GM19438 (cell line): ENCODE results near the gene KCNQ5.
A peak's percentile ranks its signal among the peaks of the same experiment; 100 is the strongest.
"Not testable (repeated sequence)": the region's sequence is repeated elsewhere in the genome, so short reads cannot be mapped to it uniquely, and the experiment has no call there.

Source experiments
- ATAC-seq: cut with Tn5 transposase; IDR thresholded peaks from one replicate; pipeline ENCODE4 v1.9.1; 2021; ENCODE audit warnings: low read depth; ENCODE audit not compliant: unreplicated experiment

KCNQ5 gene

DNA sequence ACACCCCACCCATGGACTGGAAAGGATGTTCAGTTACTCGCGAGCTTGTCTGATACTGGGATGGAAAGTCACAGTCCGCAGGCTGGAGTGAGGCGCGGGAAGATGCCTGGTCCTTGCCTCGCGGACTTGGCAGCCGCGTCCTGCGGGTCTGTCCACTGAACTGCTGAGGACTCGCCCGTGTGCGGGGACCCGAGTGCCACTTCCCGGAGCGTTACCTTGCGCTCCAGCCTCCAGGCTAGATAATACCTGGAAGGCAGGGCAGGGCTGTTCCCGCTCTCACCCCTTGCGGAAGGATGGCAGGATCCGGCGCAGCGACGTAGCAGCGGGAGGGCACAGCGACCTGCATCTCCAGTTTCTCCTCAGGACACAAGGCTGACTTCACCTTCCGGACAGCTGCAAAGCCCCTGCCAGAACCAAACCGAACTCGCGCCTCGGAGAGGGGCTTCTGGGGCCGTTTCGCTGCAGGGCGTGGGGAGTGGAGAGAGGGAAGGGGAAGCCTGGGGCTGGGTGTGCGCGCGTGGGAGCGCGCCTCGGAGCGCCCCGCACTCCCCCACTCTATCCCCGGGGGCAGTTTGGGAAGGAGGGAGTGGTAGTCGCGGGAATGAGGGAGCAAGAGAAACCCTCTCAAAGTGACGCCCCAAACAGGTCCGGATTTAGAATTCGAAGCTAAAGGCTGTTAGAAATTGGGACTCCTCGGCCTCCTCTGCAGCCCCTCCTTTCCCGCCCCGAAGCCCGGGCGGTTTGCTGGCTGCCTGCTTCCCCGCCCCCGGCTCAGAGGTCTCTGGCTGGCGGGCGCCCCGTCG is at the start of gene KCNQ5:
KCNQ5 (plus strand) TSS at position 774 of the 803 bp plus-strand sequence.
- peak; percentile 6 for ATAC-seq

DNA sequence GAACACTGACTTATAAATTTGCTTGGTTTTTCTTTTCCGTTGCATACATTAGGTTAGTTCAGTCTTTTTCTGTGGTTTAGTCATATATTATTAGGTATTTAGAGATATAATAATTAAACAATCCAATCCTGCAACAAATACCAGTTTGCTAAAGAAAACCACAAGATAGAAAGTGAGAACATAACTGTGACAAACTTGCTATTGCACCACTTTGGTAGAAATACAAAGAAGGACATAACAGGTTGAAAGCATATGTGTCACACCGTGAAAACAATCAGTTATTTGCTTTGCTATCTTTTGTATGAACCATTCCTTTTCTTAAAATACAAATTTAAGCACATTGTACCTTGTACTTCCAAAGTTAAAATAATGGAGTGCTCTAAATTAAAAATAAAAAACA is 42.0 kb upstream of the KCNQ5 start:
- peak; percentile 64 for ATAC-seq

DNA sequence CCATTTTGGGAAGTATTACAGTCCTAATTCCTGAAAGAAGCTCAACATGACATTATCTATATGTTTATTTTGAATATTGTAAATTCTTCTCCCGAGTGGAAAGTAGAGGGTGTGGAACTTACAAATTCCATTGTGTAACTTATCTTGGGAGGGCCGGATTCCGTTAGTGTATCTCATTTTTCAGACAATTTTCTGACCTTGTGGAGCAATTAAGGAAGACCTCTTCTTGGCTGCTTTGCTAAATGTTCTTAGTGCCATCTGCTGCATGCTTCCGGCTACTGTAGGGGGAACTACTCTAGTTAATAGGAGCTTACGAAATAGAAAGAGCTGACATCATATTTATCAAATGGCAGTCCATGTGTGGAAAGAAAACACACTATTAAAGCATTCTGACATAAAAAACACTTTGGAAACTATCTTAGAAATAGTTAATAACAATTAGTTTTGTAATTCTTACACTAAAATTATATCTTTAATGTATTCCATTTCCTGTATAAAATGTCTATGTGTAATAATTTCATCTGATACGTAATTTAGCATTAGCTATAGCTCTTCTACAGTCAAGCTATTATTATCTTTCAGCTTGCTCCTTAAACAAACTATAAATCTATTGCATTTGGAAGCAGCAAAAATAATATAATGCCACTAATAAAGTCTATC is 41.5 kb upstream of the KCNQ5 start:
- peak; percentile 74 for ATAC-seq

DNA sequence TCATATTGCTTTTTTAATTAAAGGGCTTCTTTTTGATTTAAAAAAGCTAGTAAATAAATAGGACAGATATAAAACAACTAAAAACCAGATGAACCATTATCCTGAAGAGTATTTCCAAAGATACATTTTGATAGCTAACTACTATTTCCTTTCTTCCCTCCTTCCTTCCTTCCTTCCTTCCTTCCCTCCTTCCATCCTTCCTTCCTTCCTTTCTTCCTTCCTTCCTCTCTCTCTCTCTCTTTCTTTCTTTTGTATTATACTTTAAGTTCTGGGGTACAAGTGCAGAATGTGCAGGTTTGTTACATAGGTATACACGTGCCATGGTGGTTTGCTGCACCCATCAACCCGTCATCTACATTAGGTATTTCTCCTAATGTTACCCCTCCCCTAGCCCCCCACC is 40.9 kb upstream of the KCNQ5 start:
- ATAC-seq: not testable (repeated sequence)

DNA sequence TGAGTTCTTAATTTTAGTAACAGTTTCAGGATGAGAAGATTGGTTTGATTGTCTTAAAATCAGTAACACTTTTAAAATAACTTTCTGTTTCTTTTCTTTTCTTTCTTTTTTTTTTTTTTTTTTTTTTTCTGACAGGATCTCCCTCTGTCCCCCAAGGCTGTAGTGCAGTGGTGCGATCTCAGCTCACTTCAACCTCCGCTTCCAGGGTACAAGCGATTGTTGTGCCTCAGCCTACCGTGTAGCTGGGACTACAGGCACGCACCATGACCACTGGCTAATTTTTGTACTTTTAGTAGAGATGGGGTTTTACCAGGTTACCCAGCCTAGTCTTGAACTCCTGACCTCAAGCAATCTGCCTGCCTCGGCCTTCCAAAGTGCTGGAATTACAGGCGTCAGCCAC is 33.7 kb upstream of the KCNQ5 start:
- no peak for ATAC-seq

DNA sequence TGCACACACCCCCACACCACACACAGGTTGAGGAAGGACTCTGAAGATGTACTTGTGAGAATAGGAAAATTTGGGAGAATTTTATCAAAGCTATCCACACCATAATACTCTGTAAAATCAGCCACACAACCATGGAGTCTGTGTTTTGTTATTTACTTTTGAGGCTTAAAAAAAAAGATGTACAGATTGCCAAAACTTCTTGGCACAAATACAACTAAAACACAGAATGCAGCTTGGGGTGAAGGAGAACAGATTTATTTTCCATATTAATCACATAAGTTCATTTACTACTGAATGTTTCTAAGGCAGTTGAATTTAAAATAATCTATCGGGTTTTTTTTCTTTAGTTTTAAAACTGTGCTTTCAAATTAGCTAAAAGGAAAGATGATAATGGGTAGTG is 32.8 kb upstream of the KCNQ5 start:
- ATAC-seq: no peak

DNA sequence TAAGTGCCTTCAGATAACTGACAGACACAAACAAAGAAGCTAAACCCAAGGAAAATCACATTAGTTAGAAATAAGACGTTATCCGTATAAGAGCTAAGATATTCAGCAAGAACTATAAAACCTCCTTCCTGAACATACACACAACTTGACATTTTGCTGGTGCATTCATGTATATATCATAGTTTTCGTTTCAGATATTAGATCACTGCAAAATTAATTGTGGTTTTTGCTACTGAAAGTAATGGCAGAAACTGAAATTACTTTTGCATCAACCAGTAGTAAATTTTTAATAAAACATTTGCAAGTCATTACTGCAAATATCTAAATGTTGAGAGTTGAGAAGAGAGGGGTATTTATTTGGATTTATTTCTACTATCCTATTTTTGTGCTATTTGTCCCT is 26.1 kb upstream of the KCNQ5 start:
- peak; percentile 68 for ATAC-seq

DNA sequence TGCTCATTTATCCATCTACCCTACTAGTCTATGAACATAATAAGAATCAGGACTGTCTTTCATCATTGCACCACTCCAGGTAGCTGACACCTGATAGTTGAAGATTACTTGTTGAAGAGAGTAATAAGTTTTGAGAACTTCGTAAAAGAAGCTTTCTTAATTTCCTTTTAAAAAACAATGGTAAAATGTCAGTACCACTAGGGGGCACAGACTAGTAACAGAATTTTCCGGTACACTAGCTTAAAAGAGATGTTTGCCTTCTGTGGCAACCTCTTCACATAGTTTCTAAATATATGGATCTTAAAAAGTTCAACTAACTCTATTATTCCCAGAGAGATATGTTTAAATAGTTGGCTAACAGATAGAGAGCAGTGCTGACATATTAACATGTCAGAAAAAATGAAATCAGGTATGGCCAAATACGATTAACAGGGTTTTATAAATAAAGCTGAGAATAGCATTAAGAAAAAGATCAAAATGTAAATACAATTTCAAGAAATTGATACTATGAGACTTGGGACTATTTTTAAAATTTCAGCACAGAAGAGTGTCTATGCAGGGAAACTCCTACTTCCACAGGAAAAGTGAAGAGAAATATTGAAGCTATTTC is 5.4 kb upstream of the KCNQ5 start:
- ATAC-seq: no peak

DNA sequence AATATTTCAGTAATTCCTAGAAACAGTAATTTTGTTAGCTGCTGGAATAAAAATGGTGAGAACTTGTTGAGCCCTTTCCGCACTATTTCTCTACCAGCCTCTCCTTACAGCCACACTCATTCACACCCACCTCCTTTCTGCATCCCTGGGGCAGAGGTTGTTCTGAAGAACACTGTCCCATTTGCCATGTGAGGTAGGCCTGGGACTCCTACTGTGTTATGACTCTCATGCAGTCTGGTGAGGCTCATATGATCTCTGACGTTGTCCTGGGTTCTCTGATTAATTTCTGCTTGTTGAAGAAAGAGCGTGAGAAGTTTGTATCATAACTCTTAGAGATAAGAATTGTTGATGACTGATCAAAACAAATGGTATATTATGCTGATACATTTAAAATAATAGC is 4.1 kb upstream of the KCNQ5 start:
- ATAC-seq: no peak

DNA sequence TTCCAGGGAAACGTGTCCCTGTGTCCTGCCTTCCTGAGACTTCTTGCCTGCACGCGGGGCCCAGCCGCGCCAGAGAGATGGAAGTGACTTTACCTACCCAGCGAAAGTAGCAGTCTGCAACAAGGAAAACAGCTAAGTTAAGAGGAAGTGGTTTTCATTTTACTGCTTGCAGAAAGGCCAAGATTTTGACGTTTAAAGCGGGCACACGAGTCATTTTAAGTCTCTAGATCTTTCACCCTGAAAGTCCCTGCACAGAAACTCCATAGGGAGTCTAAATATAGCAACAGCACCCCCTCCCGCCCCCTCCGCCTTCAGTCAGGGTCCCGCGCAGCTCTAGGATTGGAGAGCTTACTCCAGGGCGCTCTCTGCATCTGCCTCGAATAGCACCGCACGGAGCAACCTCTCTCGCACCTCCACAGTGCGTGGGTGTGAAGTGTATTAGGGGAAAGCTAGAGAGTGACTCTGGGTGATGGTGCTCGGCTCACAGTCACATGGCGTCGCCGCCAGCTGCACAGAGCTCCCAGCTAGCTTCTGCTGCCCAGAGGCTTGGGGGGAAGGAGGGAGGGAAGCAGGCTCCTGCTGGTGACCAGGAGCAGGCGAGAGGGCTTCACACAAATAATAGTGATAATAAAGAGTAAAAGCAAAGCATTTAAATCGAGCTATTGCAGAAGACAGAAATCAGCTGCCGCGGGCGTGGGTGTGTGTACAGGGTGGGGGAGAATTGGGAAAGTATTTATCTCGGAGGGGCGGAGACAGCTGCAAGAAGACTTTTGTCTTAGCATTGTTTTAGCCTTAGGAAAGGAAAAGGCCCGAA is 1.8 kb upstream of the KCNQ5 start:
- ATAC-seq: peak; percentile 36

DNA sequence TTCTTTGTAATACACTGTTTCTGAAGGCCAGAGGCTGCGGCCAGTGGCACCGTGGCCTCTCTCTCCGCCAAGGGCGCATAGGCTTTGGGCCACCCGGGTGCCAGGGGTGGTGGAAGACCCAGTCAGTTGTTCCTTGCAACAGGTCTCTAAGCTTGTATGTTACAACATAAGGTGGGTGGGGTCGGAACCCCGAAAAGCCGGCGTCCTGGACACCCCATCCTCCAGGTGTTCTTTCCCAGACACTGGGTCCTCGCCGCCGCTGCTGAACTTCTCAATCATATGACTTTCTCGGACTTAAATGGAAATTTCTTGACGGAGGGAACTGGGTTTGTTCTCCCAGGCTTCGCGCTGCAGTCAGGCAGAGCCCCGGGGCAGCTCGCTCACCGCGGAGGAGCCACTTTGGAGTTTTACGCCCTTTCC is 983 bp upstream of the KCNQ5 start:
- ATAC-seq: no peak

DNA sequence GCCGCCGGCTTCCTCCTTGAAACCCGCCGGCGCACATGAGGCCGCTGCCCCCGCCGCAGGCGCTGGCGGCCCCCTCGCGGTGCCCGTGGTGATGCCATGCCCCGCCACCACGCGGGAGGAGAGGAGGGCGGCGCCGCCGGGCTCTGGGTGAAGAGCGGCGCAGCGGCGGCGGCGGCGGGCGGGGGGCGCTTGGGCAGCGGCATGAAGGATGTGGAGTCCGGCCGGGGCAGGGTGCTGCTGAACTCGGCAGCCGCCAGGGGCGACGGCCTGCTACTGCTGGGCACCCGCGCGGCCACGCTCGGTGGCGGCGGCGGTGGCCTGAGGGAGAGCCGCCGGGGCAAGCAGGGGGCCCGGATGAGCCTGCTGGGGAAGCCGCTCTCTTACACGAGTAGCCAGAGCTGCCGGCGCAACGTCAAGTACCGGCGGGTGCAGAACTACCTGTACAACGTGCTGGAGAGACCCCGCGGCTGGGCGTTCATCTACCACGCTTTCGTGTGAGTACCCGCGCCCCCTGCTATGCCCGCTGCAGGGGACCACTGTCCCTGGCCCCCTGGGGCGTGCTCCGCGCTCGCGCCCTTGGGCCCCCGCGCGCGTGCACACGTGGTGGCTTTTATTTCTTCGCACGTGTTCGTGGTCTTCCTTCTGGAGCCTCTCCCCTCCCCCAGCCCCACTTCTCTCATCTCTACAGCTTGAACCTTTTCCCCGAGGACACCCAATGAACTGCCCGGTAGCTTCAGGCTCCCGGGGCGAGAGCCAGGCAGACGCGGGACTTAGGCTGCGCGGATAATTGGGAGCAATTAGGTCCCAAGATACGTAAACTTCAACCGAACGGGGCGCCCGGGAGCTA is 453 bp downstream of the KCNQ5 start:
- ATAC-seq: peak; percentile 23

DNA sequence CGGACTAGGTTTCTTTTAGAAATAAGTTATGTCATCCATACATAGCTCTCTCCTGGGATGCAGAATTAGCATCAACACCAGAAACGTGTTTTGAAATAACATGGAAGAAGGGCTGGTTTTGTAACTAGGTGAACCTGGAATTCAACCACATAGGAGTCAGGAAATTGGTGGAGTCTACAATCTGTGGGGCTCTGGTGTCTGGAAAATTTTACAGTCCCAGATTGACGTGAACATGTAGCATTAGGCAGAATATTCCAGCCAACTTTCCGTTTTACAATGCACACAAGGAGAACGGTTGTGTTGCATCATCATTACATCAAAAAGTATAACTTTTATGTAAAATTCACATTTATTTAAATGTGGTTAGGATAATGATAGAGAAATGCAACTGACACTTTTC is 1.9 kb downstream of the KCNQ5 start:
- no peak for ATAC-seq

DNA sequence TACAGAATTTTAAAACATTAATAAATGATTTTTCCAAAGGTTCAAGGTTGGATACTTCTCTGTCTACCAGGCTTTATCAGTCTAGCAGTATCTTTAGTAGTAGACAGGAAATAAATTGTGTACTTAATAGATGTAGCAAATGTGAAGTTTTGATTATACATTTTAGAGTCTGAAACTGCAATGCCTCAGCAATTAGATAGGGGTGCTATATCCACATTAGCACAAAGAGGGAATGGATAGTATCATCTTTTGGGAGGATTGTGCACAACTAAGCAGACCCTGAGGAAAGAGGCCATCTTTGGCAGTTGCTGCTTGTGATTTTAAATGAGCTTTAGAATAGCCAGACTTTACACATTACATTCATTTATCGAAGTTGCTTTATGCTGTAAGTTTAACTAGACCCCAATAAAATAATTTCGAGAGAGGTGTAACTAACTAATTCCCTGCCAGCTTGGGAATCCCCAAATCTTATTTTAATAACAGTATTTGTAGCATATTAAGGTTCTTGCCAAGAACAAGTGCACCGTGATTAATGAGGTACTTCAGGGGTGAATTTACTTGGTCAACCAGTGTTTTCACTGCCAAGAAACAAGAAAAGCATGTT is 2.8 kb downstream of the KCNQ5 start:
- ATAC-seq: no peak

DNA sequence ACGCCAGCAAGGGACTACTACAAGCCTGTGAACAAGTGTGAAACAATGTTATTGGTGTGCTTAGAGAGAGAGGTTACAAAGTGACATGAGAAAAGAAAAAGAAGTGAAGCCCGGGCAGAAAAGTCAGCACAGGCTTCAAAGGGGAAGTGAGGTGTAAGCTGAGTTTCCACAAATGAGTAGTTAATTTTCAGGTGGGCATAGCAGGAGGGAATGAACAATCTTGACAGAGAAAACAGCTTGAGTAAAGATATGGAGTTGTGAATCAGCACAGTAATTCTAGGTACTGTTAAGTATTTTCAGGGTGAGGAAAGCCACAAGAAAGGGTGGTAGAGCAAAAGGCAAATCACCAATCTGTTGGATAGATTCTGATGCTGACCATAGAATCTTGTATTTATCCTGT is 4.3 kb downstream of the KCNQ5 start:
- ATAC-seq: no peak

DNA sequence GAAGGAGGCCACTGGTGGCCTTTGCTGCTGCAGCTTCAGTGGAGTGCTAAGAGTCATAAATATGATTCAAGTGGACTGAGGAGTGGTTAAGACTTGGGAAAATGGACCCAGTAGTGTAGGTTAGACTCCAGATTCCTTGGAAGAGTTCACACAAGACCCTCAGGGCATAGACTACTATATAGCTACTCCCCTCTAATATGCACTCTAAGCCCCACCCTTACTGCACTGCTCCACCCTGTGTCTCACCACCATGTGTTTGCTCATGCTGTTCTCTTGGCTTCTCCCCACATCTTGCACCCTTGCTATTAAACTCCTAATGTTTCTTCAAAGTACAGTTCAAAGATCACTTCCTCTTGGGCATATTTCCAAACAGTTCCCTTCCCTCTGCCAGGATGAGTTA is 5.7 kb downstream of the KCNQ5 start:
- no peak for ATAC-seq

DNA sequence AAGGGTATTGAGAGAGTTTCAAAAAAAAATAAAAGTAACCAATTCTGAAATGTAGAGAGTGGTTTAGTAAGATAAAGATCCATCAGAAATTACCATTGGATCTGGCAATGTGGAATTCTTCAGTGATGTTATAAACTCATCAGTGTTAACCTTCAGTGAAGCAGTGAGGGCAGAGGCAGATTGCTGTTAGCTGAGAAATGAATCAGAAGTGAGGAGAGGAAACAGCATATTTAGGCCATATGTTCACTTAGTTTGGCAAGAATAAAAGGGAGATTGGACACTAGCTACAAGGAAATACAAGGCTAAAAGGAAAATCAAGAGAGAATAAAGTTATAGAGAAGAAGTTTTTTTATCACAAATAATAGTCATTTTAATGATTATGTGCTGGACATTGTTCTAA is 9.6 kb downstream of the KCNQ5 start:
- no peak for ATAC-seq

DNA sequence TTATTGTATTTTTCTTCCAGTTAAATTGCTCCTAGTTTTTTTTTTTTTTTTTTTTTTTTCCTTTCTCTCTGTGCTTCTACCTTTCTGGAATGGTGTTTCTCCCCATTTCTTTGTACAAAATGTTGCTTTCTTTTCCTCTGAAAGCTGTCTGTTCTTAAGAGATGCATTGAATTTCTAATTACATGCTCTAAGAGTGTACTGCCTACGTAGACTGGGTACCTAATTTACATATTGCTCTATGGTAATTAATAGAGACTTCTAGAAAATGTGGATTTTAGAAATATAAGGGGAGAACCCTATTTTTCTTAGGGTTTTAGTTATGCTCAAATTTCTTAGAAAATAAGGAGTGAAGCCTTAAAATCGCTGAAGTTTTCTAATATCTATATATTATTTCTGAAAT is 13.8 kb downstream of the KCNQ5 start:
- no peak for ATAC-seq

DNA sequence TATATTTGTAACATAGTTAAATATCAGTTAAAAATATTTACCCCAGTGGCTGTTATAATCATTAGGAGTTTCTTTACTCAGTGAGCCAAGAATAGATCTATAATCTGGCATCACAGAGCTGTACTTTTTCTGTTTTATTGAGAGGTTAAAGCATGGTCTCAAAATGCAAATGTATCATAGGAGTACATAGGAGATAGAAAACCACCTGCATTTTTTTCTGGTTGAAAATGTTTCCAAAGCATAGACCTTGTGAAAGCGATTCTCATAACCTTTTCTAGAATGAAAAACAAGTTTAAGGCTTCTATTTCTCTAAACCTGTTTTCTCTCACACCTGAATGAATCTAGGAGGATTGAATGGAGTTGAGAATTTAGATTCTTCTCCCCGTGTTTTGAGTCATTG is 14.4 kb downstream of the KCNQ5 start:
- peak; percentile 88 for ATAC-seq

DNA sequence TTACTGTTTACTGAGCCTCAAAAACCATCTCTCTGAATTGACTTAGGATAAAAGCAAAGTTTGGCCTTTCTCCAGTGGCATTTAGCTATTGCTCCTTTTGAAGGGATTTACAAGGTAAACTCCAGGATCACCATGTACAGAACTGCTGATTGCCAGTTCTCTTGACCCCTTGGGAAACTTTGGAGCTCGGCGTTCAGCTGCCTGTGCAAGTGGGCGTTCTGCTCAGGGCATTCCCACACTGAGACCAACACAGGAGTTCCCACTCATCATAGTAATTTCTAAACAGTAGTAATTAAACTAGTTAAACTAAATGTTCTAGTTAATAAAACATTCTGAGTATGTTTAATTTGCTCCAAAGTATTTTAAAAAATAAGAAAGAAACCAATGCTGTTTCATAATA is 14.9 kb downstream of the KCNQ5 start:
- no peak for ATAC-seq
